Hematopoietic multipotent progenitor cell treated with erythropoietin and hydrocortisone succinate and interleukin-3 and kit ligand, for 6 days (in vitro differentiated cells): ENCODE measurements around the gene GCK.

Experiments
- DNase-seq: peaks from one replicate; pipeline ENCODE4 v3.0.0-alpha.2; 2015

The GCK gene

DNA sequence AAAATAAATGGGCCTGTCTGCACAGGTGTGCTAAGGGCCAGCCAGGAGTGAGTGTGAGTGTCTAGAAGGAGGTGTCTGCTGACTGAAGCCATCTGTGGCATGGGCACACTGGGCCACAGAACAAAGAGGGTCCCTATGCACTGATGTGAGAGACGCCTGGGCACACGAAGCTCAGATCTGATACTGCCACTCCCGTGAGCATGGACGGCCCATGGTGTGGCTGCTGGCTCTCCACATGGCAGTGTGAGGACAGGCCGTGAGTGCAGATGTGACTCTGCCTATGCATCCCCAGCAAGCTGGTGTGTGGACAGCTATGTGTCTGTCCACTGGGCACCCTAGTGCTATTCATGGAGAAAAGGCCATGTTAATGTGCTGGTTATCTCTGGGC, 35.3 kb downstream of the GCK start:
- DNase-seq: no peak

DNA sequence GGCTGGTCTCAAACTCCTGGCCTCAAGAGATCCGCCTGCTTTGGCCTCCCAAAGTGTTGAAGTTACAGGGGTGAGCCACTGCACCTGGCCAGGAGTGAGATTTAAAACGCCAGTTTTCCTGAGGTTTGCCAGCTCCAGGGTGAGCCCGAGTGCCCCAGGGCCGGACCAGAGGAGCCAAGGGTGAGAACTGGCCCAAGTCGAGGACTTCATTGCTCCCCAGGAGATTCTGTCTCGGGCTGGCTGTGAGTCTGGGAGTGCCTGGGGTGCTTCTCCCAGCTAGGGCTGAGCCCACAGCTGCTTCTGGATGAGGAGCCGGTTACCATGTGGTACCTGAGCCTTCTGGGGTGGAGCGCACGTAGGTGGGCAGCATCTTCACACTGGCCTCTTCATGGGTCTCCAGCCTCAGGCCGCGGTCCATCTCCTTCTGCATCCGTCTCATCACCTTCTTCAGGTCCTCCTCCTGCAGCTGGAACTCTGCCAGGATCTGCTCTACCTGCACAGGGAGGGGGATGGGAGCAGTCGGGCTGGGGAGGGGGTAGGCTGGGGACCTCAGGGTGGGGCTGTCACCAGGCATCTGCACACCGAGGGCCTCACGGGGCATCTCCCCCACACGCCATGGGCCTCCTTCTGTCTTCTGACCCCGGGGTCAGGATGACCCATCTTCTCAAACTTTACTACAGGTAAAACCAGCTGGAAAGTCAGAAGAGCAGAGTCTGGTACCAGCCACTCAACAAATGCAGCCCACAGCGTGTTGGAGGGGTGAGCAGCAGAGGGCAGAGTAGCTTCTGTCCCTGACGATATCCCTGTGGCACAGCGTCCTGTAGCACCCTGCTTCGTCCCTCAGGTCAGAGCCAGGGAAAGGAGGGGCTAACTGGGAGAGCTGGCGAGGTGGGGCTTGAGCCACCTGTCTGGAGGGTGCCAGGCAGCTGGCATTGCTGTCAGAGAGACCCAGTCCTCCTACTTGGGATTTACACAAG, 36.0 kb downstream of the GCK start:
- DNase-seq: no peak

DNA sequence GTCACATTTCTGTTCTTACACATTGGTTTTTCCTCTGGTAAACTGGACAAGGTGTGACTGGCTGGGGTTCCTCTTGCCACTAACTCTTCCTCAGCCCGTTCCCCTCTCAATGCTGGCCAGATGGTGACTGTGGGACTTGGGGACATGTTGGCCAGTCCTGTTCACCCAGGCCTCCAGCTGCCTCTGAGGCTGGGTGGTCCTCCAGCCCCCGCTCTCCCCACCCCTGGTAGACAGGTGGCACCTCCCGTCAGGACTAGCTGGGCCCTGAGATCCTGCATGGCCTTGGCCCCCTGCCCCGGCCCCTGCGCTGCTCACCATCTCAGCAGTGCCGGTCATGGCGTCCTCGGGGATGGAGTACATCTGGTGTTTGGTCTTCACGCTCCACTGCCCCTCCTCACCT, 37.3 kb downstream of the GCK start:
- DNase-seq: no peak

DNA sequence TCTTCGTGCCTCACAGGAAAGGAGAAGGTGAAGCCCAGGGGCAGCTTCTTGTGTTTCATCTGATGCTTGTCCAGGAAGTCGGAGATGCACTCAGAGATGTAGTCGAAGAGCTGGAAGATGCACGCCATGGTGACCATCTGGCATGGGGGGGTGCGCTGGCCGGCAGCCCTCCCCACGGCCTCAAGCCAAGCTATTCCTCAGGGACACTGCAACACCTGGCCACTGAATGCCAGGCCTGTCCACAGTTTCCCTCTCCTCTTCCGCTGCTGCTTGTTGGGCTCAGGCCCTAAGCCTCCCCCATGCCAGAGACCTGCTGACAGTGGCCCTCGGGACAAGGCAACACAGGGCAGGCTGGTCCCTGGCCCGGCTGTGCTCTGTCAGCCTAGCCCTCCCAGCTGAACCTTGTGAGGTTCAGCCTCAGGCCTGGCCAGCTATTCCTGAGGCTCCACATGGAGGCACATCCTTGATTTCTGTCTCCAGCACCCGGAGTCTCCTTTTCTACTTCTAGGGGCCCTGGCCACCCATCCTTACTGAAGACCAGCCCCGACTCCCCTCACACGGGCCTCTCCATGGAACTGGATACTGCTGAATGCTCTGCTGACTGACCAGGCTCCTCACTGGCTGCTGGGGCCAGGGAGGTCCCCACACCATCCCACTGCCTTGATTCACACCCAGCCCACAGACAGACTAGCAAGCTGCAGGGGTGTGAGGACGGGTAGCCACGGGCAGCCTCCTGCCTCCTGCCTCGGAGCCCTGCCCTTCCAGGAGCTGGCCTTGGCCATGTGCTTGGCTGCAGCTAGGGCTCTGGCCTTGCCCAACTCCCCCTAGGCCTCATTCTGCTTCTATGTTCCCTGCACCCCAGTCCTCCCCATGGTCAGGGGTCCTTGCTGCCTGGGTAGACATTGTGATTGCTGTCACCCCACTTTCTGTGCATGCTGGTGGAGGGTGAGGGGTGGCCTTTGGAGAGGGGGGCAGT, 38.0 kb downstream of the GCK start:
- DNase-seq: no peak

DNA sequence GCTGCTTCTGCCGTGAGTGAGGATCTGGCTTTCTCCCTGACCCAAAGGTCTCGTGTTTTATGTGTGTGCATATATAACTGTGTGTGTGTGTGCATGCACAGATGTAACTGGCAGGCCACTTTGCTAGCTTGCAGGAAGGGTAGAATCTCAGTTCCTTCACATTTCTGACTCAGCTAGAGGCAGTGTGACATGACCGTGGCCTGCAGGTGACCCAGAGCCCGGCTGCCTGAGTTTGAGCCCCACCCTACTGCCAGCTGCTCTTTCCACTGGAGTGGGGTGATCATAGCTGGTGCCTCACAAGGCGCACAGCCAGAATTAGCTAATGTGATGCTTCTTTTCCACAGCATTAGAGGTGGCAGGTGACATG, 38.8 kb downstream of the GCK start:
- DNase-seq: no peak

DNA sequence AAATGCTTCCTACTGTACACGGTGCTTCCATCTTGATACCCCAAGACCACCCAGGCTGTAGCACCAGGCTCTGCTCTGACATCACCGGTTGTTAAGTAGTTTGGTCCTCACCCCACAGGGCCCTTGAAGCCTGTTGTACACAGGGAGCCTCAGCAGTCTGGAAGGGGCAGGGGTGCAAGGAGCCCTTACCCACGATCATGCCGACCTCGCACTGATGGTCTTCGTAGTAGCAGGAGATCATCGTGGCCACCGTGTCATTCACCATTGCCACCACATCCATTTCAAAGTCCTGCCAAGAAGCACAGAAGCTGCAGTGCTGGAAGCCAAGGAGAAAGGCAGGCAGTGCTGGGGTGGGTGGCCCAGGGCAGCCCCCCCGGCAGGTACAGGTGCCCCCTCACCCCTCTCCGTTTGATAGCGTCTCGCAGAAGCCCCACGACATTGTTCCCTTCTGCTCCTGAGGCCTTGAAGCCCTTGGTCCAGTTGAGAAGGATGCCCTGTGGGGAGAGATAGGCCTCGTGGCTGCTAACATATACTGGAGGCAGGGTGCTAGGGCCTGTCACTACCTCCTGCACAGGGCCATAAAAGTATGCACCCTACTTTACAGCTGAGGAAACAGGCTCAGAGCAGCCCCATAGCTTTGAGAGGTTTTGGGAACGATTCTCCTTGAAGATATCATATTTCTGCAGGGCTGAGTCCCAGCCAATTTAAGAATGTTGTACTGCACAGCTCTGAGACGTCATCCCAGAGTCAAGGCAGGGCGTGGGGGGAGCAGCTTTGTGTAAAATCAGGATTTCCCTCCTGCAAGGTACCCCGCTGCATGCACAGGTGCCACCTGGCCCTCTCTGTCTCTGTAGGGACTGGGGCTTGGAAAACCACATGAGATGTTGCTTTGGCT, 39.4 kb downstream of the GCK start:
- no peak for DNase-seq

DNA sequence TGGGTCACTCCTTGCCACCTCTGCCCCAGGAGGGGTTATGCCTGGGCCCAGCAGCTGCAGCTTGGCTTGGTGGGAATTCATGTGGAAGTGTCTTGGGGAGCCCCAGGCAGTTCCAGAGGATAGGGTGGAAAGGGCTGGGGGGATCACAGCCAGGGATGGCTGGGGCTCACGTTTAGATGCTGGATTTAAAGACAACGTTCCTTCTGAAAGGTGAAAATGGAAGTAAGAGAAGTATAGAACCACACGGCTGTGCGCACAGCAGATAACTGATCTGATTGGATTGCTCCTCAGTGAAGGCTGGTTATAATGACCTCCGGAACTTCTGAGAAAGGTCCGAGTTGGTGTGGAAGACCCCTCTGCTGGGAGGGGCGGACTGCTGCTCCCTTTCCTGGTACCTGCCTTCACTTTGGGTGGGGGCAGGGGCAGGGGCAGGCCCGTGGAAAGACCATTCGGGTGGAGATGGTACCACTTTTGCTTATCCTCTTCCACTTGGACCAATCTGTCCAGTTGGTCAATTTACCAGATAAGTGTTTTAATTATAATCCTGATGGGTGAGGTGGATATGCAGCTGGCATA, 40.2 kb downstream of the GCK start:
- DNase-seq: no peak

DNA sequence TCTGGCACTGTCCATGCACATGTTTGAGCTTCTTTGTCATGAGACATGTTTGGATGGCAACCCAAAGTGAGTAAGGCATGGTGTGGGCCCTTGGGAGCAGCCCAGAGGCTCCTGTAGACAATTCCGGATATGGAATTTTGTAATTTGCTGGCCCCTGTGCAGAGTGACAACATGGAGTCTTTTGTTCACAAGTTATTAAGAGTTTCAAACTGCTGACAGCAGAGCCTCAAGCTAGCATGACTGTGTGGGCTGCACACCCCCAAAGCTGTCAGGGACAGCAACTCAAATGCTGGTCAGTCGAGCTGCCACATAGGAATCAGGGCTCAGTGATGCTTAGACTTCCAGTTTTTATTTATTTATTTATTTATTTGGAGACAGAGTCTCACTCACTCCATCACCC, 41.1 kb downstream of the GCK start:
- no peak for DNase-seq

DNA sequence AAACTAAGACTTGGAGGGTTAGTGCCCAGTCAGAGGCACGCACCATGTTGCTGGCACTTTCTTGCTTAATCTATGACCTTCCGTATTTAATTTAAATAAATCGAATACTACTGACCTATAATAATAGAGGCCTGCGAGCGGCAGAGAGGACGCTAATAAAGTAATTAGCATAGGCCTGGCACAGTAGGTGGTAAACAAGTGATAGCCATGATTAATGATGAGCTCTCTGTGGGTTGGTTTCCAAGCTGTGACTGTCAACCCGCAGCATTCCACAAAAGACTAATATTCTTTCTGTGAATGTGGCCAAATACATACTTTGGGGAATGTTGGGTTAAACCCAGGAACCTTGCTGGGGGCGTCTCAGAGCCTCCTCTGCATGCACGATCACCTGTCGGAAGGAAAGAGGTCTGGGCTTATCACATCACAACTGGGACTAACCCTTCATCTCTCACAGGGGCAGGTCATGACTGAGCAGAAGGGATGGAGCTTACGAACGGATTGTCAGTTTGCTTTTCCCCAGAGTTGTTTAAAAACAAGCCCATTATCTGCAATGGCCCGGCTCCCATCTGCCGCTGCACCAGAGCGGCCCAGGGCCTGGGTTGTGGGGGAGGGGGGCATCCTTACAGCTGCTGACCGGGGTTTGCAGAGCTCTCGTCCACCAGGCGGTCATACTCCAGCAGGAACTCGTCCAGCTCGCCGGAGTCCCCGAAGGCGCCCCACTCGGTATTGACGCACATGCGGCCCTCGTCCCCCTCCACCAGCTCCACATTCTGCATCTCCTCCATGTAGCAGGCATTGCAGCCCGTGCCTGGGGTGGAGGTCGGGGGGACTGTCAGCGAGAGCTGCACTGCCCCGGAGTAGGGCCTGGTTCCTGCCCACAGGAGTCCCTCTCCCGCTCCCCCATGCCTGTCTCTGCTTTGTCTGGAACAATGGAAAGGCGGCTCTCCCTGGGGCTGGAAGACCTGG, 41.9 kb downstream of the GCK start:
- no peak for DNase-seq

DNA sequence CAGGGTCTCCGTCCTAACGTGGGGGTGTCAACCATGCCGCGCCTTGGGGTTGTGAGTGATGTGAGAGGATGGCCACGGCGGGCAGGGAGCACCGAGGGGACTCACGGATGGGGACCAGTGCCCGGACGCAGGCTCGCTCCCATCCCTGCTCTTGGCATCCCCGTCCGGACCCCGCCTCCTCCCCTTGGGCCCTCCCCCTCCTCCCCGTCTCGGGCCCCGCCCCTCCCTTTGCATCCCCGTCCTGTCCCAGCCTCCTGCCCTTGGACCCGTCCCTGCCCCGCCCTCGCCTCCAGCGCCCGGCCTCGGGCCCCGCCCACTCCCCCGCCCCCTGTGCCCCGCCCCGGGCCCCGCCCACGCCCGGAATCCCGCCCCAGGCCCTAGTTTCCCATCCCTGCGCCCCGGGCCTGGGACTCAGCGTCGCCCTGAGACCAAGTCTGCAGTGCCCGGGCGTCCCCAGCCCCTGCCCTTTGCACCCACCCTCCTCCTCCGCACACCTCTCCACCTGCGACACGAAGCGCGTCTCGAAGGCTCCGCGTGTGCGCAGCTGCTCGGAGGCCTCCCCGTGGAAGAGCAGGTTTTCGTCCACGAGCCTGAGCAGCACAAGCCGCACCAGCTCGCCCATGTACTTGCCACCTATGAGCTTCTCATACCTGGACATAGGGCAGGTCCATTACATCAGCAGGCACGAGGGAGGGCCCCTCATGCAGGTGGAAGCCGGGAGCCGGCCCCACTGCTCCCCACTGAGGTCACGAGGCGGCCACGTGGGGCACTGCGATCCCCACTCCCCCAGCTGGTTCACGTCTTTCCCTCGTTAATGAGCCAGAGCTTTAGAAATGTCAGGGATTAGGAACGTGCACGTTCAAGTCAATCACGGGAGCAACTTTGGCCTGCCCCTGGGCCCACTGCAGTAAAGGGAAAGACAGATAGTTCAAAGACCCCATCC, 43.0 kb downstream of the GCK start:
- peak; percentile 82 for DNase-seq

DNA sequence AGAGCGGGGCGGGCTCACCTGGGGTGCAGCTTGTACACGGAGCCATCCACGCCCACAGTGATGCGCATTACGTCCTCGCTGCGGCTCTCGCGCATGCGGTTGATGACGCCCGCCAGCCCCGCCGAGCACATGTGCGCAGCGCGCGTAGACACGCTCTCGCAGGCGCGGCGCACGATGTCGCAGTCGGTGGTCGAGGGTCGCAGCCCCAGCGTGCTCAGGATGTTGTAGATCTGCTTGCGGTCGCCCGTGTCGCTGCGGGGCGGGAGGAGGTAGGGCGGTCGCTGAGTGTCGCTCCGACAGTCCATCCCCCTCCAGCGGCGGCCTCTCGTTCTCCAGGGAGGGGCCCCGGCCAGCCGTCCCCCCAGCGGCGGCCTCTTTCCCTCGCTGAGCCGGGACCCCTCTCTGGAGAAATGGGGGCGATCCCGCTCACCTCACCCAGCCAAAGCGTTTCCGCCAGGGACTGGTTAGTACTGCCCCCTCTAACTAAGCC, 43.7 kb downstream of the GCK start:
- no peak for DNase-seq

DNA sequence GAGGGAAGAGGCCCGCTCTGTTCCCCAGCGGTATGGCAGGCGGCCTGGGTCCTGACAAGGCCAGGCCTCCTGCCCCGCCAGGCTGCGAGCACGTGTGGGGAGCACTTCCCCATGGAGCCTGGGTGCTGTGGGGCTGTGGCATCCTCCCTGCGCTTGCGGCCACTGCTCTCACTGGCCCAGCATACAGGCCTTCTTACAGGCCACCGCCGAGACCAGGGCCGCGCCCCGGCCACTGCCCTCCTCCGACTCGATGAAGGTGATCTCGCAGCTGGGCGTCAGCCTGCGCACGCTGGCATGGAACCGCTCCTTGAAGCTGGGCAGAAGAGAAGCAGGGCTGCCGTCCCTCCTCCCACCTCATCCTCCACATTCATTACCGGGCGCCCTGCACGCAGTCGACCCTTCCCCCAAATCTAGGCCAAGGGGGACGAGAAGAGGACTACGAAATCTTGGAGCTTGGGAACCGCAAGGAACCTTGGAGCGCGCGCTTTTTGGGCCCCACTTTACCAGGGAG, 44.2 kb downstream of the GCK start:
- no peak for DNase-seq

DNA sequence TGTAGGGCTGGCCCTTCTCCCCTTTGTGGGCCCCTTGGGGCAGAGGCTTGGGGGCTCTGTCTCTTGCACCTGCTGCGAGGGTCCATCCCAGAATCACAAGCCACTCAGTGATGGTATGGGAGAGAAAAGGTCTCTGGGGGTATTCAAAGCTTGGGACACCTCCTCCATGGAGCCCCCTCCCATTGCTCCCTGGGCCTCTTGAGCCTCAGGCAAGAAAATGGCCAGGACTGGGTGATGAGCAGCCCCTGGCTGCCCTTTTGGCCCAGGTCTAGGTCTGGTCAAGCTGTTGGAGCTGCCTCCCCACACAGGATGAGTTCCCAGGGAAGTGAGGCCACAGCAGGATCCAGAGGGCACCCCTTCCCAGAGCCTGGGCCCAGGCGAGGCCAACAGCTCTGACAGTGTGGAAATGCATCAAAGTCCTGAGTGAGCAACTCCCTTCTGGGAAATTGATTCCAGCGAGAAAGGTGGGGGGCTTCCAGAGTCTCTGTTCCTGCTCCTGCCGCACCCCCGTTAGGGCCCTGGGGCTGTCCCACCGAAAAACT, 44.7 kb downstream of the GCK start:
- DNase-seq: no peak

DNA sequence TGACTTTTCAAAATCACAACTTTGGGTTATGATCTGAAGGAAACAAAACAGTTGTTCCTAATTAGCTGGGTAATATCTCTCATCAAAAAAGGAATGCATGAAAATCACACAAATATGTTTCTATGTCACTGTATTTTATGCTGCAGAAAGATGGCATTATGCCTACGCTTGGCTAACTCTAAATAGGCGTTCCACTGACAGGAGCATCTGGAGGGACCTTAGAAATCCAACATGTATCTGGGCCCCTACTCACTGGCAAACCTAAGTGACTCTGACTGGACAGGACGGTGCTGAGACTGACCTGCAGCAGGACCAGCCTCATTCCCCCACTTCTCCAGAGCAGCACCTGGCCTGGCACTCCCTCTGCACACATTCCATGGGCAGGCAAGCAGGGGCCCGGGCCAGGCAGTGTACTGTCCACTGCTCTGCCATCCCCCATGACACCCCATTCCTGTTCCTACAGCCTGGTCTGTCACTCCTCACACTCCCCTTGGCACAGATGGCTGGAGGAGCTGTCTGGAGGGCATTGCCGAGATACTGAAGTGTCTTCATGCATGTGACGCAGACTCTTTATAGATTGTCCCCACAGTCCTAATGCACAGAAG, 45.5 kb downstream of the GCK start:
- no peak for DNase-seq

DNA sequence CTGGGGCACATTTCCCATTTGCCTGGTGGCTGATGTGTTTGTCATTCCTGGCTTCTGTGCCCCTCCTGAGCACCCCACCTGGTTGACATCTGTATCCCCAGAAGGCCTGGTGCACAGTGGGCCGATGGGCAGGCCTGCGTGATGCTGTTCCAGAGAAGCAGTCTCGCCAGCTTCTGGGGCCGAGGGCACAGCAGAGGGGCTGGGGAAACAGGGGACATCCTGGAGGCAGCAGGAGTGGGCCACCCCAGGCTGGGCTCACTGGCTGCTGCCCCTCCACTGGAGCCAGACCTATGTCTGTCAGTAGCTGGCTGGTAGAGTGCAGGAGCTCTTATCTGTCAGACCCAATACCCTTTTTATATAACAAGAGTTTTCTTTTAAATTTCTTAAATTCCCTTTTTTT, 47.2 kb downstream of the GCK start:
- DNase-seq: no peak

DNA sequence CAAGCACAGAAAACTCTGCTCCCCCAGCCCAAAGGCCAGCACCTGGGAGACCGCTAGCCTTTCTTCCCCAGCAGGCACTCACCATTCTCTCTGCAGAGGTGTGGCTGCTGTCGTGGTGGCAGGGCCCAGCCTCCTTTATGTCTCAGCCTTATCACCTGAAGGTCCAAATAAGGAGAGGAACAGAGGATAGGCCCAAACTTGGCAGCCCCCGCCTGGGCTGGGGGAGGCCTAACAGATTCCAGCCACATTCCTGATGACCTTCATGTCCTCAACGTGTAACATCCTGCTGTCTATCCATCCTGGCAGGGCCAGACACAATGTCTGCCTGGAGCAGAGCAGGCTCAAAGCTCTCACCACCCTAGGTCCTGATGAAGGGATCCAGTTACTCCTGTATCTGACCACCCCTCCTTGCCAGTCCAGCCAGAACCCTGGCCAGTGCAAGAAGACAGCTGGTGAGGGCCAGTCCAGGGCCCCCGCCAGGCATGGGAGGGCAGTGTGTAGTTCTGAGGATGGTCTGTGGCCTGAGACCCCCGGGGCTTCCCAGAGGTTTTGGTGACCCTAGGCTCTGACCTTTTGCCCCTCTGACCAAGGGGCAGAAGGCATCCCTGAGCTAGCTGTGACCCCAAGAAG, 47.9 kb downstream of the GCK start, which contains the start of gene MYL7:
Gene MYL7 (minus strand): TSS at position 112 of the 630 bp plus-strand sequence. CDS start 27 bp downstream, at position 85.
- DNase-seq: no peak

DNA sequence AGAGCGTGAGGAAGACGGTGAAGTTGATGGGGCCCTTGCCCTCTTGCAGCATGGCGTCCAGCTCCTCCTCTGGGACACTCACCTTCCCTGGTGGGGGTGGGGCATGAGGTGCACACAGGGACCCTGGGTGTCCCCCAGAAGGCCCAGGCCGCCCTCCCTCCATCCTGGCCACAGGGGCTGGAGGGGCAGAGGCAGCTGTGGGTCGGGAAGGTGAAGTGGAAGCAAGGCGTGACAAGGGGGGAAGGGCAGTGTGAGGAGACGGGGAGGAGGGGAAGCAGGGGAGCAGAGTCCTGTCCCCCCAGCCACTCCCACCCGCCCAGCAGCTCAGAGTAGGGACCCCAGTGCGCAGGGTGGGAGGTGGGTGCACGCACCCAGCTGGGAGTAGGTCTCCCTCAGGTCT, 48.9 kb downstream of the GCK start:
- DNase-seq: no peak
